Measurements from ENCODE around the gene STN1.

DNA sequence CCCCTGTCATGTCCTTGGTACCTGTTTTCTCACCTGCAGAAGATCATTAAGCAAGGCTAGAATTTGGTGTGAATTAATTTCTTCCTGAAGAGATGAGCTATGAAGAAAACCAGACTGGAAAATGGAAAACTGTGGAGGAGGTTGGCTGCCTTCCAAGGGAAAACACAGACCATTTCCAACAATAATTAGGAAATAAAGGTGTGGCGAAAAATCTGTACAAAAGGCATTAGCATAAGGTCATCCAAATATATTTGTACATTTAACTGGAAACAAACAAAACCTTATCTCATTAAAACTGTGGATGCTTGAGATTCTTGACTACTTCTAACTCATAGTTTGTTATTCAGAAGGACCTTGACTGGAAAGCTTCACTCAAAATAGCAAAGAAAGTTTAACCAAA is 1.7 kb downstream of the STN1 start:
- TF ChIP-seq, protein P1, sequence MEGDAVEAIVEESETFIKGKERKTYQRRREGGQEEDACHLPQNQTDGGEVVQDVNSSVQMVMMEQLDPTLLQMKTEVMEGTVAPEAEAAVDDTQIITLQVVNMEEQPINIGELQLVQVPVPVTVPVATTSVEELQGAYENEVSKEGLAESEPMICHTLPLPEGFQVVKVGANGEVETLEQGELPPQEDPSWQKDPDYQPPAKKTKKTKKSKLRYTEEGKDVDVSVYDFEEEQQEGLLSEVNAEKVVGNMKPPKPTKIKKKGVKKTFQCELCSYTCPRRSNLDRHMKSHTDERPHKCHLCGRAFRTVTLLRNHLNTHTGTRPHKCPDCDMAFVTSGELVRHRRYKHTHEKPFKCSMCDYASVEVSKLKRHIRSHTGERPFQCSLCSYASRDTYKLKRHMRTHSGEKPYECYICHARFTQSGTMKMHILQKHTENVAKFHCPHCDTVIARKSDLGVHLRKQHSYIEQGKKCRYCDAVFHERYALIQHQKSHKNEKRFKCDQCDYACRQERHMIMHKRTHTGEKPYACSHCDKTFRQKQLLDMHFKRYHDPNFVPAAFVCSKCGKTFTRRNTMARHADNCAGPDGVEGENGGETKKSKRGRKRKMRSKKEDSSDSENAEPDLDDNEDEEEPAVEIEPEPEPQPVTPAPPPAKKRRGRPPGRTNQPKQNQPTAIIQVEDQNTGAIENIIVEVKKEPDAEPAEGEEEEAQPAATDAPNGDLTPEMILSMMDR (IDR thresholded peaks at IDR 0.05) = no peak
- no peak for TF ChIP-seq POLR2A (IDR thresholded peaks at IDR 0.05)
